Activated CD4-positive, alpha-beta T cell treated with anti-CD3 and anti-CD28 coated beads for 36 hours (primary cell): Measurements from ENCODE around the gene TOX3. TPM values are rescaled to one million over a fixed set of nuclear protein-coding genes. Genes with fewer than 3 reads are reported as not detected.

Source experiments
- ATAC-seq: fragments of 200-7000 bp; cut with Tn5 transposase; one replicate; pipeline ENCODE4 v1.10.0; 2021; ENCODE audit warnings: mild to moderate bottlenecking, moderate library complexity
- CTCF ChIA-PET: fragments of 350-600 bp; sonication (Branson Sonifier 250); formaldehyde crosslinking; loops from one replicate; lab custom pipeline; 2021; ENCODE audit warnings: antibody characterized with exemption; lab: Charles Lee
- POLR2A ChIA-PET: fragments of 350-600 bp; sonication (Branson Sonifier 250); formaldehyde crosslinking; loops from one replicate; lab custom pipeline; 2021; ENCODE audit warnings: antibody characterized with exemption, inconsistent platforms; lab: Charles Lee
- DNase-seq: peaks from one replicate; pipeline ENCODE4 v3.0.0-alpha.2; 2020
- H3K27ac Mint-ChIP-seq: one replicate; pipeline ENCODE4 v1.8.0; 2021; ENCODE audit warnings: mixed read lengths
- H3K27me3 Mint-ChIP-seq: one replicate; pipeline ENCODE4 v1.8.0; 2021; ENCODE audit warnings: mixed read lengths
- H3K36me3 Mint-ChIP-seq: one replicate; pipeline ENCODE4 v1.8.0; 2021; ENCODE audit warnings: low read depth, mixed read lengths
- H3K4me1 Mint-ChIP-seq: one replicate; pipeline ENCODE4 v1.8.0; 2021; ENCODE audit warnings: mixed read lengths
- H3K4me3 Mint-ChIP-seq: one replicate; pipeline ENCODE4 v1.8.0; 2021; ENCODE audit warnings: mild to moderate bottlenecking, moderate library complexity, mixed read lengths
- H3K9me3 Mint-ChIP-seq: one replicate; pipeline ENCODE4 v1.8.0; 2021; ENCODE audit warnings: low read depth, mixed read lengths
- intact Hi-C, 2 experiments: fragments of 100-400 bp; cut with DNase I in 1 of 2; cut with micrococcal nuclease in 1 of 2; formaldehyde crosslinking; loops; one replicate each; pipeline versions ENCODE4 v1.14.2 to v1.15.1; 2022 to 2024; cut with DNase I, micrococcal nuclease
- total RNA-seq, 2 experiments: library from RNA; stranded (reverse); gene quantifications; one replicate each; pipeline ENCODE4 v1.2.3, GENCODE V29; 2021

Gene TOX3
- total RNA-seq, 2 experiments from 2014 or later, result not detected

- CTCF ChIA-PET, result interaction anchor here (1.0 kb wide), 1 partner anchor 19 kb away, joined by 5 read pairs; the partner anchor contains the start of gene TOX3
- POLR2A ChIA-PET, result no interaction called here
- DNase-seq (no peak), ATAC-seq (no peak)
- no peak overlapping the region for H3K27ac Mint-ChIP-seq
- no peak overlapping the region for H3K4me3 Mint-ChIP-seq
- no peaks in the 10 kb centered on the region for H3K4me1 Mint-ChIP-seq
- no peaks in the 10 kb centered on the region for H3K27me3 Mint-ChIP-seq
- no peaks in the 10 kb centered on the region for H3K36me3 Mint-ChIP-seq
- no peaks in the 10 kb centered on the region for H3K9me3 Mint-ChIP-seq
- intact Hi-C loops, result no loop called here
These were observed 17.7 kb downstream of the TOX3 start for GRCh38 chr16:52529226-52529625.

GRCh38 chr16:52528393-52529065, 18.4 kb downstream of the TOX3 start:
- ChIA-PET POLR2A (no interaction called here), CTCF (interaction anchor here (1.0 kb wide), 1 partner anchor 19 kb away, joined by 5 read pairs; the partner anchor contains the start of gene TOX3)
- Mint-ChIP-seq H3K27ac (no peak overlapping the region), H3K36me3 (no peaks in the 10 kb centered on the region), H3K9me3 (no peaks in the 10 kb centered on the region), H3K4me3 (no peak overlapping the region), H3K27me3 (no peaks in the 10 kb centered on the region), H3K4me1 (no peaks in the 10 kb centered on the region)
- no peak for DNase-seq
- ATAC-seq, result no peak
- intact Hi-C loops, result no loop called here

- H3K36me3 Mint-ChIP-seq, result no peaks in the 10 kb centered on the region
- no peak for ATAC-seq
- intact Hi-C loops, result no loop called here
- CTCF ChIA-PET, result no interaction called here
- no peak overlapping the region for H3K27ac Mint-ChIP-seq
- H3K9me3 Mint-ChIP-seq, result no peaks in the 10 kb centered on the region
- H3K4me1 Mint-ChIP-seq, result no peaks in the 10 kb centered on the region
- H3K4me3 Mint-ChIP-seq, result no peak overlapping the region
- POLR2A ChIA-PET, result no interaction called here
- peaks cover 3% of the 10 kb centered on the region for H3K27me3 Mint-ChIP-seq
- no peak for DNase-seq
These were observed 20.1 kb downstream of the TOX3 start for GRCh38 chr16:52526830-52527229.

- Mint-ChIP-seq H3K36me3 (no peaks in the 10 kb centered on the region), H3K27me3 (peaks cover 3% of the 10 kb centered on the region), H3K4me3 (no peak overlapping the region), H3K4me1 (no peaks in the 10 kb centered on the region), H3K27ac (no peak overlapping the region), H3K9me3 (no peaks in the 10 kb centered on the region)
- intact Hi-C loops, result no loop called here
- ATAC-seq (no peak), DNase-seq (no peak)
- POLR2A ChIA-PET, result no interaction called here
- CTCF ChIA-PET, result no interaction called here
These were observed 20.7 kb downstream of the TOX3 start for GRCh38 chr16:52526116-52526828.

GRCh38 chr16:52521570-52521969, 25.4 kb downstream of the TOX3 start:
- no peak for DNase-seq
- no peaks in the 10 kb centered on the region for H3K9me3 Mint-ChIP-seq
- H3K27ac Mint-ChIP-seq, result no peak overlapping the region
- H3K4me3 Mint-ChIP-seq, result no peak overlapping the region
- no peaks in the 10 kb centered on the region for H3K36me3 Mint-ChIP-seq
- H3K4me1 Mint-ChIP-seq, result no peaks in the 10 kb centered on the region
- POLR2A ChIA-PET, result no interaction called here
- ATAC-seq, result no peak
- peaks cover 3% of the 10 kb centered on the region for H3K27me3 Mint-ChIP-seq
- CTCF ChIA-PET, result no interaction called here
- intact Hi-C loops, result no loop called here

GRCh38 chr16:52518884-52519283, 28.1 kb downstream of the TOX3 start:
- DNase-seq, result no peak
- ChIA-PET CTCF (no interaction called here), POLR2A (no interaction called here)
- Mint-ChIP-seq H3K27me3 (peaks cover 3% of the 10 kb centered on the region), H3K27ac (no peak overlapping the region), H3K9me3 (no peaks in the 10 kb centered on the region), H3K4me1 (no peaks in the 10 kb centered on the region), H3K4me3 (no peak overlapping the region), H3K36me3 (no peaks in the 10 kb centered on the region)
- no peak for ATAC-seq
- intact Hi-C loops, result no loop called here

- ChIA-PET CTCF (interaction anchor here (0.8 kb wide), 1 partner anchor 397 kb away, joined by 3 read pairs; no protein-coding TSS in a partner anchor), POLR2A (interaction anchor here (0.7 kb wide), 1 partner anchor 91 kb away, joined by 3 read pairs; no protein-coding TSS in a partner anchor)
- intact Hi-C loops, result no loop called here
- H3K4me3 Mint-ChIP-seq, result no peak overlapping the region
- H3K4me1 Mint-ChIP-seq, result no peaks in the 10 kb centered on the region
- peaks cover 3% of the 10 kb centered on the region for H3K9me3 Mint-ChIP-seq
- no peaks in the 10 kb centered on the region for H3K27me3 Mint-ChIP-seq
- DNase-seq (no peak), ATAC-seq (no peak)
- no peak overlapping the region for H3K27ac Mint-ChIP-seq
- no peaks in the 10 kb centered on the region for H3K36me3 Mint-ChIP-seq
These were observed 31.8 kb downstream of the TOX3 start for GRCh38 chr16:52515068-52515671.

GRCh38 chr16:52512297-52512987, 34.5 kb downstream of the TOX3 start:
- H3K27me3 Mint-ChIP-seq, result no peaks in the 10 kb centered on the region
- ATAC-seq (no peak), DNase-seq (no peak)
- POLR2A ChIA-PET, result no interaction called here
- H3K9me3 Mint-ChIP-seq, result peaks cover 3% of the 10 kb centered on the region
- H3K27ac Mint-ChIP-seq, result no peak overlapping the region
- H3K4me1 Mint-ChIP-seq, result no peaks in the 10 kb centered on the region
- CTCF ChIA-PET, result no interaction called here
- no peaks in the 10 kb centered on the region for H3K36me3 Mint-ChIP-seq
- no peak overlapping the region for H3K4me3 Mint-ChIP-seq
- intact Hi-C loops, result no loop called here

- POLR2A ChIA-PET, result no interaction called here
- ATAC-seq, result no peak
- Mint-ChIP-seq H3K9me3 (no peaks in the 10 kb centered on the region), H3K36me3 (no peaks in the 10 kb centered on the region), H3K4me1 (no peaks in the 10 kb centered on the region), H3K4me3 (no peak overlapping the region), H3K27me3 (no peaks in the 10 kb centered on the region), H3K27ac (no peak overlapping the region)
- CTCF ChIA-PET, result interaction anchor here (0.6 kb wide), 1 partner anchor 1179 kb away, joined by 3 read pairs; no protein-coding TSS in a partner anchor
- DNase-seq, result no peak
- intact Hi-C loops, result loop anchor here in 1 of 2 experiments (10.0 kb wide), 1 partner anchor 57 kb away; no protein-coding TSS in a partner anchor
These were observed 45.2 kb downstream of the TOX3 start for GRCh38 chr16:52501746-52502145.

GRCh38 chr16:52500963-52501362, 46.0 kb downstream of the TOX3 start:
- POLR2A ChIA-PET, result no interaction called here
- Mint-ChIP-seq H3K4me1 (no peaks in the 10 kb centered on the region), H3K36me3 (no peaks in the 10 kb centered on the region), H3K27me3 (no peaks in the 10 kb centered on the region), H3K27ac (no peak overlapping the region), H3K9me3 (no peaks in the 10 kb centered on the region), H3K4me3 (no peak overlapping the region)
- ATAC-seq (no peak), DNase-seq (no peak)
- CTCF ChIA-PET, result no interaction called here
- intact Hi-C loops, result loop anchor here in 1 of 2 experiments (10.0 kb wide), 1 partner anchor 56 kb away; no protein-coding TSS in a partner anchor

- DNase-seq (no peak), ATAC-seq (no peak)
- POLR2A ChIA-PET, result no interaction called here
- H3K36me3 Mint-ChIP-seq, result no peaks in the 10 kb centered on the region
- intact Hi-C loops, result no loop called here
- H3K27me3 Mint-ChIP-seq, result no peaks in the 10 kb centered on the region
- no peak overlapping the region for H3K27ac Mint-ChIP-seq
- no peaks in the 10 kb centered on the region for H3K4me1 Mint-ChIP-seq
- H3K9me3 Mint-ChIP-seq, result no peaks in the 10 kb centered on the region
- CTCF ChIA-PET, result no interaction called here
- H3K4me3 Mint-ChIP-seq, result no peak overlapping the region
These were observed 47.9 kb downstream of the TOX3 start for GRCh38 chr16:52499060-52499440.
